Transverse colon (tissue), 4 donors: Measurements from ENCODE around the gene PHRF1. TPM values are rescaled to one million over a fixed set of nuclear protein-coding genes. Genes with fewer than 3 reads are reported as not detected.

ENCODE experiments used
- DNase-seq: peaks from one replicate; pipeline ENCODE4 v3.0.0-alpha.2; 2019
- H3K27ac ChIP-seq, 4 donors: fragments of 200-600 bp; sonication (generic); 2 replicates each; pipeline ENCODE4 v1.5.1; 2016 to 2018; ENCODE audit warnings: inconsistent platforms in 4 of 4
- H3K27me3 ChIP-seq: fragments of 200-600 bp; sonication (generic); 2 replicates; pipeline ENCODE4 v1.5.1; 2017; ENCODE audit warnings: inconsistent platforms
- H3K36me3 ChIP-seq, 4 donors: fragments of 200-600 bp; sonication (generic); 2 replicates each; pipeline ENCODE4 v1.5.1; 2017 to 2019; ENCODE audit warnings: inconsistent platforms in 4 of 4
- H3K4me1 ChIP-seq, 4 donors: fragments of 200-600 bp; sonication (generic); 2 replicates each; pipeline ENCODE4 v1.5.1; 2017 to 2020; ENCODE audit warnings: inconsistent platforms in 4 of 4
- H3K4me3 ChIP-seq, 4 donors: fragments of 200-600 bp; sonication (generic); 1 replicate in 1 of 4; 2 replicates in 3 of 4; pipeline versions ENCODE4 v1.5.1 to v1.6.1; 2017 to 2019; ENCODE audit warnings: inconsistent platforms in 4 of 4
- H3K9me3 ChIP-seq, 2 donors: fragments of 200-600 bp; sonication (generic); 2 replicates each; pipeline ENCODE4 v1.5.1; 2017 to 2019; ENCODE audit warnings: inconsistent platforms in 2 of 2
- EP300 ChIP-seq: sonication (generic); formaldehyde crosslinking; IDR thresholded peaks from one replicate; pipeline ENCODE4 v1.6.1; 2017; ENCODE audit warnings: antibody characterized with exemption, low read depth
- POLR2A ChIP-seq: fragments of 450-650 bp; IDR thresholded peaks from one replicate; pipeline ENCODE4 v1.6.1; 2016; ENCODE audit warnings: antibody characterized with exemption, mild to moderate bottlenecking, moderate library complexity
- POLR2AphosphoS5 ChIP-seq, 3 donors: sonication (generic); formaldehyde crosslinking; IDR thresholded peaks; one replicate each; pipeline ENCODE4 v1.6.1; 2016; ENCODE audit warnings: antibody characterized with exemption in 3 of 3
- WGBS, 2 donors: methylation state at CpG; one replicate each; pipeline ENCODE4 v1.1.5; 2018; ENCODE audit warnings: low coverage in 1 of 2; 5-methylcytosine and 5-hydroxymethylcytosine counted together
- in situ Hi-C, 4 donors: fragments of 200-750 bp; cut with MboI; loops; one replicate each; pipeline versions ENCODE4 v1.15.0 to v1.15.1; 2017; ENCODE audit warnings: low sequenced_read_pairs in 3 of 4, low pct_ligation_motif_present in 1 of 4, low pct_unique_long_range_greater_than_20kb in 1 of 4
- intact Hi-C: fragments of 100-400 bp; cut with DNase I; formaldehyde crosslinking; loops from one replicate; pipeline ENCODE4 v1.15.1; 2023; ENCODE audit warnings: low total_unique reads
- total RNA-seq, 4 donors: library from RNA; depleted of rRNA; stranded (reverse); fragments of >200 nt; gene quantifications; one replicate each; pipeline ENCODE4 v1.1.0, GENCODE V29; 2016
- TF ChIP-seq, protein P1 (sequence below), 5 experiments: fragments of 200-600 bp in 3 of 5; fragments of 450-650 bp in 2 of 5; sonication (generic) in 3 of 5; IDR thresholded peaks; 1 replicate in 2 of 5; 2 replicates in 3 of 5; pipeline ENCODE4 v1.5.1; 2016 to 2017; ENCODE audit warnings: antibody characterized with exemption in 5 of 5, inconsistent platforms in 3 of 5, mild to moderate bottlenecking in 2 of 5, moderate library complexity in 1 of 5

The PHRF1 gene
- total RNA-seq, 4 donors from 2014 or later: 28.4 to 60.6 (median 43.2) TPM

DNA sequence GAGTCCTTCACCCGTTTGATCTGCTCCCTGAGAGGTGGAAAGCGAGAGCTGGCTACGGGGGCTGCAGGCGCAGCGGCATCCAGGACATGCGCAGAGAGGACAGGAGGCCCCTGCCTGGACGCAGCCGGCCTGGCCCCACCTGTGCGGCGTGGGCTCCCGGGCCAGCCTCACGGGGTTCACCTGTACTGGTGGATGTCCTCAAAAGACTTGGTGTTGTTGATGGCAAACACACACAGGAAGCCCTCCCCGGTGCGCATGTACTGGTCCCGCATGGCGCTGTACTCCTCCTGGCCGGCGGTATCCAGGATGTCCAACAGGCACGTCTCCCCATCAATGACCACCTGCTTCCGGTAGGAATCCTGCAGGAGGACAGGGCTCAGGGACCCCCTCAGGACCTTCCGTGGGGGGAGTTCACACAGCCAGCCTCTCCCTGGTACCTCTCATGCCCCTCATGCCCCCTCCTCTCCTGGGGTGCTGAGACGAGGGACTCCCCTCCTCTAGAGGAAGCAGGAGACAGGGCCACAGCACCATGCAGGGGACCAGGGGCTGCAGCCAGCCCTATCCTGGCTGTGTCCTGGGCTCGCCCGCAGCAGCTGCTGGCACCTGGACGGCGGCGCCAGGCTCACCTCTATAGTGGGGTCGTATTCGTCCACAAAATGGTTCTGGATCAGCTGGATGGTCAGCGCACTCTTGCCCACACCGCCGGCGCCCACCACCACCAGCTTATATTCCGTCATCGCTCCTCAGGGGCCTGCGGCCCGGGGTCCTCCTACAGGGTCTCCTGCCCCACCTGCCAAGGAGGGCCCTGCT, 42.5 kb upstream of the PHRF1 start:
- Histone ChIP-seq H3K27ac (peak overlapping the region in 2 of 4 donors; percentile 79 to 95), H3K4me3 (peak overlapping the region in 3 of 4 donors; percentile 58 to 95 (median 83)), H3K36me3 (no peaks in the 10 kb centered on the region), H3K4me1 (peaks cover 11 to 37% (median 35%) of the 10 kb centered on the region in 4 donors), H3K27me3 (peaks cover 2% of the 10 kb centered on the region), H3K9me3 (no peaks in the 10 kb centered on the region)
- in situ Hi-C loops: no loop called here
- DNase-seq: no peak
- intact Hi-C loops: no loop called here
- TF ChIP-seq POLR2AphosphoS5 (IDR thresholded peaks at IDR 0.05): no peak
- TF ChIP-seq POLR2A: no peak
- TF ChIP-seq EP300: no peak
- TF ChIP-seq, protein P1, sequence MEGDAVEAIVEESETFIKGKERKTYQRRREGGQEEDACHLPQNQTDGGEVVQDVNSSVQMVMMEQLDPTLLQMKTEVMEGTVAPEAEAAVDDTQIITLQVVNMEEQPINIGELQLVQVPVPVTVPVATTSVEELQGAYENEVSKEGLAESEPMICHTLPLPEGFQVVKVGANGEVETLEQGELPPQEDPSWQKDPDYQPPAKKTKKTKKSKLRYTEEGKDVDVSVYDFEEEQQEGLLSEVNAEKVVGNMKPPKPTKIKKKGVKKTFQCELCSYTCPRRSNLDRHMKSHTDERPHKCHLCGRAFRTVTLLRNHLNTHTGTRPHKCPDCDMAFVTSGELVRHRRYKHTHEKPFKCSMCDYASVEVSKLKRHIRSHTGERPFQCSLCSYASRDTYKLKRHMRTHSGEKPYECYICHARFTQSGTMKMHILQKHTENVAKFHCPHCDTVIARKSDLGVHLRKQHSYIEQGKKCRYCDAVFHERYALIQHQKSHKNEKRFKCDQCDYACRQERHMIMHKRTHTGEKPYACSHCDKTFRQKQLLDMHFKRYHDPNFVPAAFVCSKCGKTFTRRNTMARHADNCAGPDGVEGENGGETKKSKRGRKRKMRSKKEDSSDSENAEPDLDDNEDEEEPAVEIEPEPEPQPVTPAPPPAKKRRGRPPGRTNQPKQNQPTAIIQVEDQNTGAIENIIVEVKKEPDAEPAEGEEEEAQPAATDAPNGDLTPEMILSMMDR (IDR thresholded peaks at IDR 0.05): no peak
- 93% methylated on average over 28 of the region's 37 CpGs; no CpG with 5 or more reads in 1 of the 2 donors for WGBS, 2 donors

- no peaks in the 10 kb centered on the region for H3K9me3 ChIP-seq
- DNase-seq: no peak
- in situ Hi-C loops (no loop called here), intact Hi-C loops (no loop called here)
- WGBS, 2 donors: 27% methylated on average over 13 of the region's 66 CpGs; no CpG with 5 or more reads in 1 of the 2 donors
- H3K4me3 ChIP-seq: peak overlapping the region; percentile 58 to 96 (median 89)
- H3K27ac ChIP-seq: peak overlapping the region; percentile 68 to 95 (median 87)
- H3K27me3 ChIP-seq: peaks cover 2% of the 10 kb centered on the region
- TF ChIP-seq POLR2AphosphoS5 (IDR thresholded peaks at IDR 0.05) (no peak), EP300 (no peak), POLR2A (no peak)
- TF ChIP-seq, protein P1 (IDR thresholded peaks at IDR 0.05): no peak
- H3K4me1 ChIP-seq: peaks cover 11 to 37% (median 35%) of the 10 kb centered on the region in 4 donors
- H3K36me3 ChIP-seq: no peaks in the 10 kb centered on the region
These were observed 41.7 kb upstream of the PHRF1 start for GRCh38 chr11:534396-535209.

DNA sequence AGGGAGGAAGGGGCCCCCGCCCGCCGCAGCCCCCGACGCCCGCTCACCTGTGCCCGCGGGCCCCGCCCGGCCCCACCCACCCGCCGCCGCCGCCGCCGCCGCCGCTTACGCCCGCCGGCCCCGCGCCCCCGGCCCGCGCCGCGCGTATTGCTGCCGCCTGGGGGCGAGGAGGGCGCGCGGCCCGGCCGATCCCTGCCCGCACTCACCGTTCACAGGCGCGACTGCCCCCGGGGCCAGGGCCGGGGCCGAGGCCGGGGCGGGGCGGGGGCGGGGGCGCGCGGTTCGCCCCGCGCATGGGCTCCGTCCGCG, 41.1 kb upstream of the PHRF1 start:
- in situ Hi-C loops (no loop called here), intact Hi-C loops (no loop called here)
- DNase-seq: no peak
- no peak for TF ChIP-seq POLR2AphosphoS5 (IDR thresholded peaks at IDR 0.05)
- no peak for TF ChIP-seq POLR2A
- TF ChIP-seq, protein P1 (IDR thresholded peaks at IDR 0.05): no peak
- TF ChIP-seq EP300: no peak
- WGBS, 2 donors: 0% methylated on average over 6 of the region's 56 CpGs; no CpG with 5 or more reads in 1 of the 2 donors
- Histone ChIP-seq H3K27ac (peak overlapping the region; percentile 68 to 95 (median 87)), H3K4me3 (peak overlapping the region; percentile 58 to 96 (median 89)), H3K36me3 (no peaks in the 10 kb centered on the region), H3K27me3 (peaks cover 2% of the 10 kb centered on the region), H3K4me1 (peaks cover 11 to 37% (median 35%) of the 10 kb centered on the region in 4 donors), H3K9me3 (no peaks in the 10 kb centered on the region)
